AG09309 (cell line): Measurements from ENCODE around the gene SMPX.

Experiments used
- DNase-seq: peaks from one replicate; pipeline ENCODE4 v3.0.0-alpha.2; 2010; ENCODE audit warnings: low read depth
- H3K4me3 ChIP-seq: 2 replicates; pipeline ENCODE4 v1.5.1; 2011; ENCODE audit warnings: mild to moderate bottlenecking, low read depth, low read length, moderate library complexity; ENCODE audit not compliant: control insufficient read depth
- TF ChIP-seq, protein P1 (sequence below): IDR thresholded peaks from 2 replicates; pipeline ENCODE4 v1.5.1; 2011; ENCODE audit warnings: mild to moderate bottlenecking, low read depth, low read length, inconsistent platforms; ENCODE audit not compliant: insufficient read depth, control insufficient read depth; ENCODE audit errors: missing control alignments

Gene SMPX

DNA sequence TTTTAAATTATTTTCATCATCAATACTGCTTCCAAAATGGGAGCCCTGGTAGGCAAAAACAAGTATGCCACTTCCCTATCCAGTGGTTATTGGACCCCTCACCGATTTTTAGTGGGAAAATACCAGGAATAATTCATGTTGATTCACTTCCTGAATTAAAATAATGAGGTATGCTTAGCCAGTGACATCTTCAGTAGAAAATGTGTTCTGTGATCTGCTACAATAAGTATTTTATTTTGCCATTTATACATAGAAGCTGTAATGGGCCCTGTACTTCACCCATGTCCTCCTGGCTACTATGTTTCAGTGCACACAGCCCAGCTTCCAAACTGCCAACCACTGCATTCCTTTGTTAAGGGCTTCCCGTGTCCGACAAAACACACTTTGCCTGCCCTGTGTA lies 58.8 kb downstream of the SMPX start:
- no peak for DNase-seq
- TF ChIP-seq, protein P1, sequence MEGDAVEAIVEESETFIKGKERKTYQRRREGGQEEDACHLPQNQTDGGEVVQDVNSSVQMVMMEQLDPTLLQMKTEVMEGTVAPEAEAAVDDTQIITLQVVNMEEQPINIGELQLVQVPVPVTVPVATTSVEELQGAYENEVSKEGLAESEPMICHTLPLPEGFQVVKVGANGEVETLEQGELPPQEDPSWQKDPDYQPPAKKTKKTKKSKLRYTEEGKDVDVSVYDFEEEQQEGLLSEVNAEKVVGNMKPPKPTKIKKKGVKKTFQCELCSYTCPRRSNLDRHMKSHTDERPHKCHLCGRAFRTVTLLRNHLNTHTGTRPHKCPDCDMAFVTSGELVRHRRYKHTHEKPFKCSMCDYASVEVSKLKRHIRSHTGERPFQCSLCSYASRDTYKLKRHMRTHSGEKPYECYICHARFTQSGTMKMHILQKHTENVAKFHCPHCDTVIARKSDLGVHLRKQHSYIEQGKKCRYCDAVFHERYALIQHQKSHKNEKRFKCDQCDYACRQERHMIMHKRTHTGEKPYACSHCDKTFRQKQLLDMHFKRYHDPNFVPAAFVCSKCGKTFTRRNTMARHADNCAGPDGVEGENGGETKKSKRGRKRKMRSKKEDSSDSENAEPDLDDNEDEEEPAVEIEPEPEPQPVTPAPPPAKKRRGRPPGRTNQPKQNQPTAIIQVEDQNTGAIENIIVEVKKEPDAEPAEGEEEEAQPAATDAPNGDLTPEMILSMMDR = no peak
- H3K4me3 ChIP-seq = no peak overlapping the region

GRCh38 chrX:21698272-21698671 lies 59.6 kb downstream of the SMPX start:
- TF ChIP-seq, protein P1 = no peak
- no peak for DNase-seq
- no peak overlapping the region for H3K4me3 ChIP-seq

DNA sequence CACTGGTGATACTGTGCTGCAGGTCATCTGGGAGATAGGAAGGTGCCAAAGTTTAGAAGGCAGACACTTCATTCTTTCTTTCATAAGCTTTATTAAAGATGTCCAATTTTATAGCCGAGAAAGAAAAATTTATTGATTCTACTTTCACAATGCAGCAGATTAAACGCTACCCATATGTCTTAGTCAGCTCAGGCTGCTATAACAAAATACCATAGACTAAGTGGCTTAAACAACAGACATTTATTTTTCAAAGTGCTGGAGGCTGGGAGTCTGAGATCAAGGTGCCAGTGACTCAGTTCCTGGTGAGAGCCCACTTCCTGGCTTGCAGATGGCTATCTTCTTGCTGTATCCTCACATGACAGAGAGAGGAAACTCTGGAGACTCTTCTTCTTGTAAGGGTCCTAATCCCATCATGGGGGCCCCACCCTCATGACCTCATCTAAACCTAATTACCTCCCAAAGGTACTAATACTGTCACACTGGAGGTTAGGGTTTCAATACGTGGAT lies 66.4 kb downstream of the SMPX start:
- TF ChIP-seq, protein P1 = no peak
- DNase-seq = no peak
- H3K4me3 ChIP-seq = no peak overlapping the region

DNA sequence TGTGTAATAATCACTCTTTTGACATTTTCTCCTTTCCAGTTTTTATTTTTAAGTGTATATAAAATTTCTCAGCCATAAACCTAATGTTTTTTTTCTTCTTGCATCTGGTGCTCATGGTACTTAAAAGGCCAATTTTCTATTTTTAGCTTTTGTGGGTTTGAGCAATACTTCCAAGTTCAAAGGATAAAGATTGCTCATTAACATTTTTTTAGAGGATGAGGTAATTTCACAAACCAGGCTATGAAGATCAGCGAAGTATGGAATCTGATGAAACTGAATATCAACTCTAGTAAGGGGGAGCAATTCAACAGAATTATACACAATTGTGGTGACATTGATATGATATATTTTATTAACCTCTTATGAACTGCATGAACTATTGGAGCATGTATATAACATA lies 74.0 kb downstream of the SMPX start:
- H3K4me3 ChIP-seq = no peak overlapping the region
- TF ChIP-seq, protein P1 = no peak
- DNase-seq = peak; percentile 35

GRCh38 chrX:21678048-21678612 lies 79.8 kb downstream of the SMPX start:
- DNase-seq = no peak
- H3K4me3 ChIP-seq = no peak overlapping the region
- TF ChIP-seq, protein P1 = no peak

GRCh38 chrX:21675931-21676330 lies 82.0 kb downstream of the SMPX start:
- TF ChIP-seq, protein P1 = no peak
- DNase-seq = no peak
- H3K4me3 ChIP-seq = no peak overlapping the region
